ENCODE measurements around the gene CDC25A. TPM values are rescaled to one million over a fixed set of nuclear protein-coding genes. Genes with fewer than 3 reads are reported as not detected.

CDC25A gene
- total and polyA plus RNA-seq, 2 of the 13 experiments (the other 11 are each of a cell fraction or from before 2014, with no cell fraction given) = 7.9 to 45.4 TPM

- no peak for TF ChIP-seq ZHX1 (CRISPR knock-in tag; IDR thresholded peaks at IDR 0.05; ENCODE audit: low read depth)
- TF ChIP-seq PHF20 (CRISPR knock-in tag; IDR thresholded peaks at IDR 0.05) = peak; percentile 63; the same call in 1 of the 2 replicates
- TF ChIP-seq RXRB (CRISPR knock-in tag; IDR thresholded peaks at IDR 0.05; ENCODE audit: borderline replicate concordance) = peak; percentile 29; the same call in 1 of the 2 replicates
- peak; percentile 100 for TF ChIP-seq TFDP2 (CRISPR knock-in tag; IDR thresholded peaks at IDR 0.05)
- peak; percentile 99 for TF ChIP-seq TFDP1 (CRISPR knock-in tag; IDR thresholded peaks at IDR 0.05; ENCODE audit: borderline replicate concordance)
- no peak for TF ChIP-seq SOX13 (IDR thresholded peaks at IDR 0.05)
- TF ChIP-seq SOX13 (CRISPR knock-in tag; conservative IDR thresholded peaks at IDR 0.05 in 1 of 2, IDR thresholded peaks at IDR 0.05 in 1 of 2) = peak in 1 of 2 experiments; percentile 11; a peak in 1 of 4 replicates
- no peak for TF ChIP-seq ATF3 (CRISPR knock-in tag; IDR thresholded peaks at IDR 0.05)
- TF ChIP-seq KAT8 (CRISPR knock-in tag; IDR thresholded peaks at IDR 0.05) = peak; percentile 84
- TF ChIP-seq HOXA3 (CRISPR knock-in tag; IDR thresholded peaks at IDR 0.05) = peak; percentile 35; the same call in 1 of the 2 replicates
- no peak for TF ChIP-seq TMF1 (CRISPR knock-in tag; IDR thresholded peaks at IDR 0.05; ENCODE audit: low read depth)
- TF ChIP-seq GATAD2A (CRISPR knock-in tag; IDR thresholded peaks at IDR 0.05) = peak; percentile 14; the same call in 1 of the 2 replicates
- TF ChIP-seq XRCC5 (optimal IDR thresholded peaks at IDR 0.05; ENCODE audit: low read length) = peak; percentile 68
- peak; percentile 51; the same call in 1 of the 2 replicates for TF ChIP-seq ZGPAT (CRISPR knock-in tag; IDR thresholded peaks at IDR 0.05)
- peak; percentile 83 for TF ChIP-seq HNF1B (CRISPR knock-in tag; IDR thresholded peaks at IDR 0.05)
- TF ChIP-seq MXD4 (CRISPR knock-in tag; IDR thresholded peaks at IDR 0.05) = peak; percentile 87
- TF ChIP-seq ZNF44 (CRISPR knock-in tag; IDR thresholded peaks at IDR 0.05) = 0 out of 2 replicates have a peak, but pooled peaks have one; percentile 66
- TF ChIP-seq ARID2 (CRISPR knock-in tag; IDR thresholded peaks at IDR 0.05; ENCODE audit: borderline replicate concordance) = peak; percentile 45; the same call in 1 of the 2 replicates
- TF ChIP-seq ZNF34 (CRISPR knock-in tag; IDR thresholded peaks at IDR 0.05; ENCODE audit: borderline replicate concordance) = no peak
- no peak for TF ChIP-seq ZNF225 (CRISPR knock-in tag; IDR thresholded peaks at IDR 0.05)
These were observed at the start of gene CDC25A (continued) for GRCh38 chr3:48188266-48189201.
